Cerebellar cortex (tissue), 1 donor: ENCODE data around the gene CFAP53.
A peak's percentile ranks its signal among the peaks of the same experiment; 100 is the strongest.

ENCODE experiments used
- DNase-seq: peaks from one replicate; pipeline ENCODE4 v3.0.0-alpha.2; 2015; ENCODE audit warnings: low spot score

The CFAP53 gene

GRCh38 chr18:50193796-50194630 is 72.3 kb downstream of the CFAP53 start:
- no peak for DNase-seq

- no peak for DNase-seq
Measured at GRCh38 chr18:50192995-50193795, 73.1 kb downstream of the CFAP53 start.

- no peak for DNase-seq
Measured at GRCh38 chr18:50190926-50191325, 75.4 kb downstream of the CFAP53 start.

GRCh38 chr18:50190236-50190635 is 76.1 kb downstream of the CFAP53 start:
- no peak for DNase-seq

GRCh38 chr18:50189160-50189559 is 77.1 kb downstream of the CFAP53 start:
- no peak for DNase-seq

GRCh38 chr18:50188652-50189051 is 77.6 kb downstream of the CFAP53 start:
- no peak for DNase-seq

GRCh38 chr18:50187659-50188058 is 78.6 kb downstream of the CFAP53 start:
- no peak for DNase-seq

GRCh38 chr18:50186385-50186784 is 79.9 kb downstream of the CFAP53 start:
- DNase-seq, result no peak

- DNase-seq, result no peak
Measured at GRCh38 chr18:50183556-50183955, 82.7 kb downstream of the CFAP53 start.

- peak; percentile 93 for DNase-seq
Measured at GRCh38 chr18:50182511-50182910, 83.8 kb downstream of the CFAP53 start.

- DNase-seq, result no peak
Measured at GRCh38 chr18:50181590-50181989, 84.7 kb downstream of the CFAP53 start.

- DNase-seq, result peak; percentile 85
Measured at GRCh38 chr18:50179465-50179864, 86.8 kb downstream of the CFAP53 start.

- DNase-seq, result no peak
Measured at GRCh38 chr18:50177294-50177992, 88.9 kb downstream of the CFAP53 start.
